HG03045 (cell line): ENCODE measurements around the gene PDLIM1.

Experiments
- ATAC-seq: cut with Tn5 transposase; IDR thresholded peaks from one replicate; pipeline ENCODE4 v1.9.1; 2021; ENCODE audit warnings: mild to moderate bottlenecking, moderate library complexity; ENCODE audit not compliant: unreplicated experiment

Gene PDLIM1

DNA sequence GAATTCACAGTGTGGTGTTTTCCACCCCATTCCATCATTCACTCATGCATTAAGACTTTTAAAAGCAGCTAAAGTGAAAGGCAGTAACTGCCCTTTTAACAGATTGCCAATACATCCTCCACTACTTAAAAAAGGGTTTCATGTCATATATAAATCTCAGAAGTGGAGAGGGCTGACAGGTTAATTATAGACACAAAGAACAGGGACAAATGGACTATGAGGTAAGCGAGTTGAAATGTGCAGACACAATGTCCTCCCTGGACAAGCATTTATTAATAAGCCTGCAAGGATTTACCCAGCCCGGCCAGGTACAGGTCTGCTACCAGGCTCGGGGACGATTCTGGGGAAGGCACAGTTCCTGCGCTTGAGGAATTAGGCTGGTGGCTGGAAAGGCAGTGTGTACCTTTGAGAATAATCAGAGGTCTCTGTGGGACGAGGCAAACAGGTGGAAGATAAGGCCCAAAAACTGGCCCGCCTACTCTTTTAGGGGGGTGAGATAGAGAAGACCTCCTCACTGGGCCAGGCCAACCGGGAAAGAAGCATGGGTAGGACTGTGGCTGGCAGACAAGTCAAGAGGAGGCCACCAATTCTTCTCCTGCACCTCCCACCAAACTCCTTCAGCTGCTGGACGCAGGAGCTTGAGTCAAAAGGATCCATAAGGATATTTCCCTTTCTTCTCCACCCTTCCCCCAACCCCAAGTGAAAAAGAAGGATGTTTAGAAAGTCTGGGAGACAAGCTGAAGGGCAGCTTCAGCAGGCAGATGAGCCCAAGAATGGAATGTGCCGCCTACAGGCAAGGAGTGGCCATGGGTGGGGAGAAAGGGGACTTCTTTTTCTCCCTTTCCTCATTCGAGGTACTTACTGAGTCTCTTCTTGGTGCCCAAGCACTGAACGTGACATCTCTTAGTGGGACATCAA is 1.5 kb downstream of the PDLIM1 start:
- no peak for ATAC-seq

GRCh38 chr10:95288303-95288702 is 2.5 kb downstream of the PDLIM1 start:
- no peak for ATAC-seq

DNA sequence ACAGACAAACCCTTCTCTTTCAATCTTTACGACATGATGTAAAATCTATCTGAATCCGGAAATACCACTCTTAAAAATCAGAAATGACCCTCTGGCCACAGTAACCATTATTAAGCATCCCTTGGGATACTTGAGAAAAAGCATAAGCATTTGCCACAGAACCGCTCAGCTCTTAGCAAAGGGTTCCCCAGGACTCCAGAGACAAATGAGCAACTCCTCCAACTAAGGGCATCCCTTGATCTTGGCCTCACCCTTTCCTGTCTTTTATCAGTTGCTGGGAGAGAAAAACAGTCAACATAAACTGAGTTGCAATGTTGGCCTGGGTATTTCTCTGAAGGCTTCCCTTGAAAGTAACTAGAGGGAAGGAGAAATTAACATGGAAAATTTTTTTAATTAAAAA is 3.5 kb downstream of the PDLIM1 start:
- ATAC-seq = no peak

DNA sequence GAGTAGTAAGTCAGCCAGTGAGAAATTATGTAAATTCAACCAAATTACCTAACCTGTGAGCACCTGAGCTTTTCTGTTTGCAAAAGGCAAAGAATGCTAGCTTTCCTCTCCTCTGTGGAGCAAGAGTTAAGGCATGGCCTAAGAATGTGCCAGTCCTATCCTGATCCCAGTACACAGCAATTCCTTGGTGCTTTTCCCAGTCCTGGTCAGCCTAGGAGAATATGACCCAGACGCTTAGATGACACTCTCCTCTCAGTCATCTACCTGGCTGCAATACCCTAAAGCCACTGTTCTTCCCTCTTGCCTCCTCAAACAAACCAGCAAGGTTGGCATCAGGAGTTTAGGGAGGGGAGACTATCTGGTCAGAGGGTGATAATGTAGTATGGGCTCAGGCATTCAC is 4.1 kb downstream of the PDLIM1 start:
- ATAC-seq = no peak

DNA sequence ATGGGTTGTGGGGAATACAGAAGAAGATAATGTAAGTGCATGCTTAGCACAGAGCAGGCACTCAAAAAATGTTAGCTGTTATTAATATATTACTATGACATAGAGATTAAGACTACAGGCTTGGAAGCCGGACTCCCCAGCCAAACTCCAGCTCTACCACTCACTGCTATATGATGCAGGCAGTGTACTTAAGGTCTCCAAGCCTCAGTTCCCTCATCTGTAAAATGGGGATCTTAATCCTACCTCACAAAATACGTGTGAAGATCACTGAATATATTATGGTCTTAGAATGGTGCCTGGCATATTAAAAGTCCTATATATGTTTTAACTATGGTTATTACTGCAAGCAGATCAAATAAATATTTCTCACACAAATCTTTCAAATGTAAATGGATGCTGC is 5.2 kb downstream of the PDLIM1 start:
- ATAC-seq = no peak

DNA sequence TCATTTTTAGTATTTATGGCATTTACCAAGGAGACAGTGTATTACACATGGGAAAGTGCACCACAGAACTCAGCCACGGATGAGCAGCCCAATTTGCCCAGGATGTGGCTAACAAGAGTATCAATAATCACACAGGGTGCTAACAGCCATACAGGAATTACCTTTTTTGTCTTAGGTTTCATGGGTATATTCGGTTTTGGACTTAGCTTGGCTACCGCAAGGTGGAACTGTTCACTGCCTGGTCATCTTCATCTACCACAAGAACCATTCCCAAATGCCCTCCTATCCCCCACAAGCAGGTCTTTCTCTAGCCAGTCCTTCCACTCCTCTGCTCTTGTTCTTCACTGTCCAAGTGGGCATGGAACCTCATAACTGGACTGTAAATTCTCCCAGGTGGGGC is 6.0 kb downstream of the PDLIM1 start:
- ATAC-seq = no peak

DNA sequence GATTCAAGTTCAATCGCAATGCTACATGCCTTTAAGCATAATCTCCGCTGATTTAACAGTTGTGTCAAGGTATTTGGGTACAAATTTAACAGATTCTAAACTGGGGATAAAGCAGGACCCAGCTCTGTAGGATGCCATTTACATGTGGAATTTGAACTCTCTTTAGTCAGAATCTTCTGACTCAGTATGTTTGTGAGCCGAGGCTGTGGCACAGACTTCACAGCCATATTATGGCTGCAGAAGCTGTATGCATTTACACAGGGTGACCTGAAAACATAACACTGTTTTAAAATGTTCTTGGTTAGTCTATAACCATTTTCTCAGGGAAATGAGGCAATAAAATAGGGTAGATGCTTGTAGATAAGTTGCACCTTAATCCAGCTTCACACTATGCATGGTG is 8.7 kb downstream of the PDLIM1 start:
- ATAC-seq = no peak

DNA sequence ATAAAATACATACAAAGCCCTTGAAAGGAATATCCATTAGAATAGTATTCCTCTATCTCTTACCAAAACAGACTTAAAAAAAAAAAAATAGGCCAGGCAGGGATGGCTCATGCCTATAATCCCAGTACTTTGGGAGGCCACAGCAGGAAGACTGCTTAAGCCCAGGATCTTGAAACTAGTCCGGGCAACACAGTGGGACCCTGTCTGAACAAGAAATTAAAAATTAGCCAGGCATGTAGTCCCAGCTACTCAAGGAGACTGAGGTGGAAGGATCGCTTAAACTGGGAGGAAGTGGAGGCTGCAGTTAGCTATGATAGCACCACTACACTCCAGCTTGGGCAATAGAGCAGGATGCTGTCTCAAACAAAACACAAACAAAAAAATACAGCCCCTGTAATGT is 9.6 kb downstream of the PDLIM1 start:
- ATAC-seq = no peak

GRCh38 chr10:95280637-95281036 is 10.2 kb downstream of the PDLIM1 start:
- ATAC-seq = no peak

- peak; percentile 44 for ATAC-seq
Measured at GRCh38 chr10:95279042-95279820, 11.6 kb downstream of the PDLIM1 start.

- ATAC-seq = no peak
Measured at GRCh38 chr10:95278061-95278988, 12.5 kb downstream of the PDLIM1 start.

- no peak for ATAC-seq
Measured at GRCh38 chr10:95277614-95278013, 13.2 kb downstream of the PDLIM1 start.

DNA sequence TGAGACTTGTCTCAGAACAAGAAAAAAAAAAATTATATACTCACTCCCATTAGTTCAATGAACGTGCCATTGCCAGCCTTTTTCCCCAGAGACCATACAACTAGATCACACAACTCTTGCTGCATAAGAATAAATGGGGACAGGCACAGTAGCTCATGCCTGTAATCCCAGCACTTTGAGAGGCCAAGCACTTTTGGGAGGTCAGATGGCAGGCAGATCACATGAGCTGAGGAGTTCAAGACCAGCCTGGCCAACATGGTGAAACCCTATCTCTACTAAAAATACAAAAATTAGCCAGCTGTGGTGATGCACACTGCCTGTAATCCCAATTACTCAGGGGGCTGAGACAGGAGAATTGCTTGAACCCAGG is 13.6 kb downstream of the PDLIM1 start:
- ATAC-seq = no peak

- no peak for ATAC-seq
Measured at GRCh38 chr10:95276367-95277200, 14.2 kb downstream of the PDLIM1 start.

DNA sequence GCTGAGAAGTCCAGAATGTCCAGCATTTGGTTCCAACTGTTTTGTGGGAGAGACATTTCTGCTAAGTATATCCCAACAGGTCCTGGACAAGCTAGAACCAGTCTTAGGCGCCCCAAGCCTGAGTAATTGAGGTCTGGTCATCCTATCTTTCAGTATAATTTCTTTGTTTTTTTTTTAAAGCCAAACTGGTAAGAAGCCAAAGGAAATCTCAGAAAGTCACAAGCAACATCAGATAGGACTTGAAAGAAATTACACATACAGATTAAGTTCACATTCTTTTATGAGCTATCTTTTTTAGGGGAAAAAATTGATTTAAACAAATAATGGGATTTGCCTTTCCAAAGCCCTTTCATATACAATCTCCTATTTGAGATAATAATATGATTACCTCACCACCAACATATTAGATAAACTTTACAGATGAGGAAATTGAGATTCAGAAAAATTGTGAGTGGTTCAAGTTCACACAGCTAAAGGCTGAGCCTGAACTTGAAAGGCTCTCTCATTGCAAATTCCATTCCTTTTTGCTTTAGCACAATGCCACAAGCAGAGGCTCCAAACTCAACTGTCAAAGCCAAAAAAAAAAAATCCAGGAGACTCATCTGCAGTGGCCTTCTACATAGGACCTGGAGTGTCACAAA is 15.0 kb downstream of the PDLIM1 start:
- ATAC-seq = no peak

DNA sequence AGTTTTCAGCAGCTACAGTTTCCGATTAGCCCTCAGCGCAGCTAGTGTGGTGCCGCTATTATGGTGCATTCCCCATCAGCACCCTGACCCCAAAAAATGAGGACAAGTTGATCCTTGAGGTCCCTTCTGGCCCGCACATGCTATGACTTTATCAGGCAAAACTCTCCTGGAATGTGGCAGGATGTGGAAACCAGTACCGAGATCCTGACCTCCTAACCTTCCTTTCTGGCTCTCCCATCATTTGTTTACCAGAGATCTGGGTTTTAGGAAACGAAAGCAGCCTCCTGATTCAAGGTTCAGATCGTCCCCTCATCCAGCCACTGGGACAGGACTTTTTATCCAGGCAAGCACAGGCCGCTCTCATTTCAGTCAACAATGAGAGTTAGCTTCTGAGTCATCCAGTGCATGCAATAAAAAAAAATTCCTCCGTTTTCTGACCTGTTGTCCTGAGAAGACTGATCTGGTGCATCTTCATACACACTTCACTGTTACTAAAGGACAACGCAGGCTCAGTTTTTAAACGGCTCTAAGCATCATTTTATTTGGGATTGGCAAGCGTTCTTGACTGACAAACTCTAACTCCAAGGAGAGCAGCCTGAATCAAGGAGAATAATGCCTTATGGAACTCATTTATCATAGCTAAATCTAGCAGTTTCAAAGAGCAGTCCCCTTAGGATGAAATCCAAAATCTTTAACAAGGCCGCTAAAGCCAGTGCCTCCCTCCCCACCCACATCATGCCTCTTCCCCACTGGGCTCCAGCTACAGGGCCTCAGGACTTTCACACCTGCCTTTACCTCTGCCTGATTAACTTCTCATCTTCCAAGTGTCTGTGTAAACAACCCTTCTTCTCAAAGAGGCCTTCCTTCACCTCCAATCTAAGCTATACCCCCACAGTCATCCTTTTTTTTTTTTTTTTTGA is 17.1 kb downstream of the PDLIM1 start:
- no peak for ATAC-seq

- ATAC-seq = no peak
Measured at GRCh38 chr10:95268438-95268837, 22.4 kb downstream of the PDLIM1 start.

- ATAC-seq = no peak
Measured at GRCh38 chr10:95267251-95267650, 23.6 kb downstream of the PDLIM1 start.

GRCh38 chr10:95266674-95267095 is 24.1 kb downstream of the PDLIM1 start:
- ATAC-seq = peak; percentile 76
